GM19438 (cell line): Measurements from ENCODE around the gene SYTL3.
"Not testable (repeated sequence)": the region's sequence is repeated elsewhere in the genome, so short reads cannot be mapped to it uniquely, and the experiment has no call there.

Experiments
- ATAC-seq: cut with Tn5 transposase; IDR thresholded peaks from one replicate; pipeline ENCODE4 v1.9.1; 2021; ENCODE audit warnings: low read depth; ENCODE audit not compliant: unreplicated experiment

Gene SYTL3

GRCh38 chr6:158661156-158661685 is 11.4 kb downstream of the SYTL3 start:
- ATAC-seq: no peak

- no peak for ATAC-seq
Observed at GRCh38 chr6:158662607-158662953, 12.7 kb downstream of the SYTL3 start.

- ATAC-seq: no peak
Observed at GRCh38 chr6:158662954-158663624, 13.2 kb downstream of the SYTL3 start.

GRCh38 chr6:158663625-158664165 is 13.8 kb downstream of the SYTL3 start:
- ATAC-seq: no peak

- ATAC-seq: no peak
Observed at GRCh38 chr6:158665332-158665731, 15.5 kb downstream of the SYTL3 start.

GRCh38 chr6:158666628-158667359 is 16.9 kb downstream of the SYTL3 start:
- ATAC-seq: no peak

- ATAC-seq: no peak
Observed at GRCh38 chr6:158667360-158667981, 17.6 kb downstream of the SYTL3 start.

- no peak for ATAC-seq
Observed at GRCh38 chr6:158668707-158669103, 18.9 kb downstream of the SYTL3 start.

- ATAC-seq: no peak
Observed at GRCh38 chr6:158669145-158670035, 19.5 kb downstream of the SYTL3 start.

GRCh38 chr6:158672119-158672518 is 22.3 kb downstream of the SYTL3 start:
- not testable (repeated sequence) for ATAC-seq

- no peak for ATAC-seq
Observed at GRCh38 chr6:158672726-158673125, 22.9 kb downstream of the SYTL3 start.

- no peak for ATAC-seq
Observed at GRCh38 chr6:158674342-158675131, 24.7 kb downstream of the SYTL3 start.

- not testable (repeated sequence) for ATAC-seq
Observed at GRCh38 chr6:158677094-158677493, 27.2 kb downstream of the SYTL3 start.

GRCh38 chr6:158677906-158678578 is 28.2 kb downstream of the SYTL3 start:
- ATAC-seq: no peak

GRCh38 chr6:158680015-158680414 is 30.2 kb downstream of the SYTL3 start:
- no peak for ATAC-seq

- ATAC-seq: no peak
Observed at GRCh38 chr6:158680481-158680880, 30.6 kb downstream of the SYTL3 start.

- no peak for ATAC-seq
Observed at GRCh38 chr6:158684311-158684710, 34.5 kb downstream of the SYTL3 start.

GRCh38 chr6:158684745-158685324 is 35.0 kb downstream of the SYTL3 start:
- no peak for ATAC-seq

- no peak for ATAC-seq
Observed at GRCh38 chr6:158686311-158686710, 36.5 kb downstream of the SYTL3 start.
